ENCODE data around the gene CCDC102B. TPM values are rescaled to one million over a fixed set of nuclear protein-coding genes. Genes with fewer than 3 reads are reported as not detected.

CCDC102B gene
- total RNA-seq, 1 donor = 3.1 TPM

DNA sequence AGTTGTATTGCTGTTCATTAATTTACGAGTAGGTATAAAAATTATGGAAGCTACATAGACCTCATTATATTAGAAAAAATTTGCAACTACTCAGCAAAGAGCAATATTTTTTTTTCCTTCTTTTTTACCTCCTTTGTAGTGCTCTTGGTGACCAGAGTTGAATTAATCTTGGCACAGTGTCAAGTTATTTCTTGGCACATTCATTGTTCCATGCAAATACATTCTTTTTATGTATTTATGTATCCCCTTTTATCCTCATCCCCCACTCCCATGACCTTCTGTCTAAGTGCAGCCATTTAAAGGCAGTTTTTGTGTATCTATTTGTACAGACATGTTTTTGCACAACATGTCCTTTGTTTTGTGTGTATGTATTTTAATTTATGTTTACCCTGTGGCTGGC, 224.5 kb downstream of the CCDC102B start:
- no peak for DNase-seq (ENCODE audit: low read depth)
- TF ChIP-seq, protein P1, sequence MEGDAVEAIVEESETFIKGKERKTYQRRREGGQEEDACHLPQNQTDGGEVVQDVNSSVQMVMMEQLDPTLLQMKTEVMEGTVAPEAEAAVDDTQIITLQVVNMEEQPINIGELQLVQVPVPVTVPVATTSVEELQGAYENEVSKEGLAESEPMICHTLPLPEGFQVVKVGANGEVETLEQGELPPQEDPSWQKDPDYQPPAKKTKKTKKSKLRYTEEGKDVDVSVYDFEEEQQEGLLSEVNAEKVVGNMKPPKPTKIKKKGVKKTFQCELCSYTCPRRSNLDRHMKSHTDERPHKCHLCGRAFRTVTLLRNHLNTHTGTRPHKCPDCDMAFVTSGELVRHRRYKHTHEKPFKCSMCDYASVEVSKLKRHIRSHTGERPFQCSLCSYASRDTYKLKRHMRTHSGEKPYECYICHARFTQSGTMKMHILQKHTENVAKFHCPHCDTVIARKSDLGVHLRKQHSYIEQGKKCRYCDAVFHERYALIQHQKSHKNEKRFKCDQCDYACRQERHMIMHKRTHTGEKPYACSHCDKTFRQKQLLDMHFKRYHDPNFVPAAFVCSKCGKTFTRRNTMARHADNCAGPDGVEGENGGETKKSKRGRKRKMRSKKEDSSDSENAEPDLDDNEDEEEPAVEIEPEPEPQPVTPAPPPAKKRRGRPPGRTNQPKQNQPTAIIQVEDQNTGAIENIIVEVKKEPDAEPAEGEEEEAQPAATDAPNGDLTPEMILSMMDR (IDR thresholded peaks at IDR 0.05; ENCODE audit: insufficient read depth, low read length) = no peak
- H3K4me3 ChIP-seq (ENCODE audit: low read depth, low read length) = no peak overlapping the region

DNA sequence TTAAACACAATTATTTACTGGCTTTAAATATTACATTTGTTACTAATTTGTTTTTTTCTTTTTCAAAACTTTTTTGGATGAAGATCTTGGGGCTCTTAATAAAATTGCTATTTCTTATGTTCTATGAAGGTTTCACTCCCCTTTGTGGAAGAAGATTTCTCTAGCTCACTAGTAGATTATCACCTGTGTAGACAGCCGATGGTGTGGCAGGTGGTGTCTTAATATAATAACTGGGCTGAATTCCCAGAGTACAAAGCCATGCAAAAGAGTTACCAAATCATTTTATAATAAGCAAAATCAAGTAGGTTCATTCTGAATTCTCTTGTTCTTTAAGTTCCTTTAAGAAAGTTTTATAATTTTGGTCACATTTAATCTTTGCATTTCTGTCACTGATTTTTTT, 233.7 kb downstream of the CCDC102B start:
- no peak for DNase-seq (ENCODE audit: low read depth)
- TF ChIP-seq, protein P1 (IDR thresholded peaks at IDR 0.05; ENCODE audit: insufficient read depth, low read length) = no peak
- H3K4me3 ChIP-seq (ENCODE audit: low read depth, low read length) = no peak overlapping the region

DNA sequence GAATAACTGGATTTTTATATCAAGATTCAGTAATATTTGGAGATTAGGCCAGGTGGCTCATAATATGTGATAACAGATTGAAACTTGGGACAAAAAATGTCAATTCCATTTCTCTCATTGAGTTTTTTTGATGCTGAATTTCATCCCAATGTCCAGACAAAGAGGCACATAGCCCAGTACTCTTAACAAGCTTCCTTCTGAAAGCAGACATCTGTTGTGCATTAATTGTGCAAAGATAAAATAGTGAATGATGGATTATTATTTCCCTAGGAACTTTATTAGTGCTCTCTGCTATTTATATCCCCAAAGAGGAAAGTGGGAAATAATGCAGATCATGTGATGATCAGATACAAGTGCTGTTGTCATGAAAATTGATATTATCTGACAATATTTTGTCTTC, 234.1 kb downstream of the CCDC102B start:
- H3K4me3 ChIP-seq (ENCODE audit: low read depth, low read length) = no peak overlapping the region
- TF ChIP-seq, protein P1 (IDR thresholded peaks at IDR 0.05; ENCODE audit: insufficient read depth, low read length) = no peak
- no peak for DNase-seq (ENCODE audit: low read depth)

DNA sequence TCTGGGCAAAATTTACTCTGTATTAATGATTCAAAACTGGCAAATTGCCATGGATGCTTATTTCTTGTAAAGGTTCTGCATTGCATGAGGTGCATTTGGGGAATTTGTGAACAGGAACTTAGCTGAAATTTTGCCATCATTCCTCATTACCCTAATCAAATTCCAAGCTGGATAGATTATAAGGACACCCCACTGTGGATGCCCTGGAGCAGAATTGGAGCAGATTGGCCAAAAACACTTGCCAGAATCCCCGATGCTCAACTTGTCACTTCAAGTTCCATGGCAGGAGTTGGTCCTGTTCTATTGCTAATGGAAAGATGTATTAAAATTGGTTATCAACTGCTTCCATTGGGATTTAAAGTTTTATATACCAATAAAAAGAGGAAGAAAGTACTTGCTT, 237.9 kb downstream of the CCDC102B start:
- no peak for DNase-seq (ENCODE audit: low read depth)
- TF ChIP-seq, protein P1 (IDR thresholded peaks at IDR 0.05; ENCODE audit: insufficient read depth, low read length) = no peak
- H3K4me3 ChIP-seq (ENCODE audit: low read depth, low read length) = no peak overlapping the region

DNA sequence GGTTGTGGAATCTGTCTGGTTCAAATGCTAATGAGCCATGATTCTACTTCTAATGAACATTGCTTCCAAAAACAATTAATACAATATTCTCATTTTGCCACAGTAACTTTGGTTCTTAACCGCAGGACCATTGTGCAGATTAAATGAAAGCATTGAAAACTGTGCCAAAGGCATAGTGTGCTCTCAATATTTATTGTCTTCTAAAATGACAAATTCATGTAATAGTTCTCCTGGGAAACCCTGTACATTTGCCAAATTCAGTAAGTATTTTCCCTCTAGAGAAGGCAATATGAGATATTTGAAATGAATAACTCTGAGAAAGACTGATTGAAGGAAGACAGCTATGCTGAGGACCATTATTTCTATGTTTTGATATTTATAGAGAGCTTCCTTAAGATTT, 246.3 kb downstream of the CCDC102B start:
- no peak overlapping the region for H3K4me3 ChIP-seq (ENCODE audit: low read depth, low read length)
- TF ChIP-seq, protein P1 (IDR thresholded peaks at IDR 0.05; ENCODE audit: insufficient read depth, low read length) = no peak
- DNase-seq (ENCODE audit: low read depth) = no peak

DNA sequence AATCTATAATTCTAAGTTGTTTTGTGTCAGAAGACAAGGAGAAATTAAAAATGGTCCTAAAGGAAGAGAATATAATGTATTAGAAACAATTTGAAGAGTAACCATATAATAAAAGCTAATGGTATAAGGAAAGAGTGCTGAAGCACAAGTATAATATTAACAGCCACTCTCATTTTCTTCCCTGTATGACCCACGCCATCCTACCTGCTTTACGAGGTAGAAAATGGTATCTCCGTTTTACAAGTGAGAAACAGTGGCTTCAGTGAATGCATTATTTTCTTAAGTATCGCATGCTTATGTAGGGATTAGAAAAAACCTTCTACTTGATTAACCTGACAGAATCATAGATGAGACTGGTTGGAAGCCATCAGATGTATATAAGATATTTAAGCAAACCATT, 266.2 kb downstream of the CCDC102B start:
- H3K4me3 ChIP-seq (ENCODE audit: low read depth, low read length) = no peak overlapping the region
- TF ChIP-seq, protein P1 (IDR thresholded peaks at IDR 0.05; ENCODE audit: insufficient read depth, low read length) = no peak
- DNase-seq (ENCODE audit: low read depth) = no peak

DNA sequence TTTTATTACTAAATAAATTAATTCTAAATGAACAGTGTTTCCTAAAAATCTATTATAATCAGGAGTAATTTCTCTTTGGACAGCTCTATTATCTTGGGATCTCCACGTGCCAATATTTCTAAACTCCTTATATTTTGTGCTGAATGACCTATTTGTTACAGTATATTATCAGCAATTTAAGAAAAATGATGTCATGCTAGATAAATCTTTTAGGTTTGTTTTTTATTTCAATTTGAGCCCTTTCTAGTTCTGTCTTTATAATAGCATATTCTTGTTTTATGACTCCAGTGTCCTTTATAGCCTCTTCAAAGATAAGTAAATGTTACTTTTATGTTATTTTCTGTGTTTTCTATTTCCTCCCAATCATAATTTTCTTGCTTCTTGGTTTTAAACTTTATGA, 269.2 kb downstream of the CCDC102B start:
- TF ChIP-seq, protein P1 (IDR thresholded peaks at IDR 0.05; ENCODE audit: insufficient read depth, low read length) = no peak
- H3K4me3 ChIP-seq (ENCODE audit: low read depth, low read length) = no peak overlapping the region
- no peak for DNase-seq (ENCODE audit: low read depth)
